GM18508 (cell line): ENCODE measurements around the gene KRTAP9-2.
"Not testable (repeated sequence)": the region's sequence is repeated elsewhere in the genome, so short reads cannot be mapped to it uniquely, and the experiment has no call there.

Experiments
- ATAC-seq: cut with Tn5 transposase; IDR thresholded peaks from one replicate; pipeline ENCODE4 v1.9.1; 2021; ENCODE audit warnings: moderate number of reproducible peaks; ENCODE audit not compliant: insufficient read depth, unreplicated experiment

KRTAP9-2 gene

GRCh38 chr17:41232399-41233105, 6.1 kb downstream of the KRTAP9-2 start, which contains the start of gene KRTAP9-3:
Gene KRTAP9-3 (plus strand): TSS chr17:41232449. CDS start chr17:41232502, 53 bp downstream.
- not testable (repeated sequence) for ATAC-seq

- not testable (repeated sequence) for ATAC-seq
Measured at GRCh38 chr17:41237116-41237515, 10.7 kb downstream of the KRTAP9-2 start.

- not testable (repeated sequence) for ATAC-seq
Measured at GRCh38 chr17:41237949-41238437, 11.5 kb downstream of the KRTAP9-2 start, which contains the start of gene KRTAP9-8. Gene KRTAP9-8 (plus strand): TSS chr17:41237999. CDS start chr17:41238052, 53 bp downstream.

GRCh38 chr17:41246995-41247787, 20.7 kb downstream of the KRTAP9-2 start:
- ATAC-seq, result not testable (repeated sequence)

- ATAC-seq, result not testable (repeated sequence)
Measured at GRCh38 chr17:41249637-41250240, 23.3 kb downstream of the KRTAP9-2 start, which contains the start of gene KRTAP9-4. Gene KRTAP9-4 (plus strand): TSS chr17:41249687. CDS start chr17:41249721, 34 bp downstream.

GRCh38 chr17:41251261-41251660, 24.8 kb downstream of the KRTAP9-2 start:
- no peak for ATAC-seq

GRCh38 chr17:41254861-41255260, 28.4 kb downstream of the KRTAP9-2 start:
- no peak for ATAC-seq

- not testable (repeated sequence) for ATAC-seq
Measured at GRCh38 chr17:41255381-41256290, 29.2 kb downstream of the KRTAP9-2 start, which contains the start of gene KRTAP9-9. Gene KRTAP9-9 (plus strand): TSS chr17:41255384.

- no peak for ATAC-seq
Measured at GRCh38 chr17:41256291-41256685, 29.8 kb downstream of the KRTAP9-2 start.

GRCh38 chr17:41258406-41258805, 32.0 kb downstream of the KRTAP9-2 start:
- ATAC-seq, result no peak

- ATAC-seq, result no peak
Measured at GRCh38 chr17:41263212-41263611, 36.8 kb downstream of the KRTAP9-2 start.

- no peak for ATAC-seq
Measured at GRCh38 chr17:41264599-41264998, 38.2 kb downstream of the KRTAP9-2 start.

GRCh38 chr17:41265078-41265477, 38.6 kb downstream of the KRTAP9-2 start, which contains the start of gene KRTAP9-6:
Gene KRTAP9-6 (plus strand): TSS chr17:41265378. CDS start chr17:41265378, 0 bp downstream.
- no peak for ATAC-seq

GRCh38 chr17:41267711-41268110, 41.3 kb downstream of the KRTAP9-2 start:
- no peak for ATAC-seq

GRCh38 chr17:41271323-41271722, 44.9 kb downstream of the KRTAP9-2 start:
- not testable (repeated sequence) for ATAC-seq

- no peak for ATAC-seq
Measured at GRCh38 chr17:41271858-41272257, 45.4 kb downstream of the KRTAP9-2 start.

GRCh38 chr17:41275648-41276190, 49.3 kb downstream of the KRTAP9-2 start, which contains the start of gene KRTAP9-7:
Gene KRTAP9-7 (plus strand): TSS chr17:41275698. CDS start chr17:41275698, 0 bp downstream.
- ATAC-seq, result not testable (repeated sequence)
